Measurements from ENCODE around the gene NPM1. TPM values are rescaled to one million over a fixed set of nuclear protein-coding genes. Genes with fewer than 3 reads are reported as not detected.

Gene NPM1
- total RNA-seq, 5 donors from 2014 or later (not counting 1 experiment from before 2014, with no cell fraction given) = 940 to 1,150 (median 989) TPM

Other genes starting within 250 kb of the NPM1 start
- gene TLX3, start 78.6 kb upstream of the NPM1 start, total RNA-seq = not detected
- under 1 TPM in 4 of 5 donors, not detected in 1; 0.16 to 0.58 (median 0.21) TPM for gene FGF18, start 31.8 kb downstream of the NPM1 start, total RNA-seq